ENCODE results near the gene EIF4H.
"Not testable (repeated sequence)": the region's sequence is repeated elsewhere in the genome, so short reads cannot be mapped to it uniquely, and the experiment has no call there.

EIF4H gene

GRCh38 chr7:74197449-74198124, 23.4 kb downstream of the EIF4H start:
- H3K4me3 ChIP-seq (ENCODE audit: low read depth, low read length), result no peak overlapping the region
- no peak for TF ChIP-seq CTCF (IDR thresholded peaks at IDR 0.05; ENCODE audit: low read depth, low read length, missing control alignments)
- no peak for DNase-seq (ENCODE audit: low read depth)

- H3K4me3 ChIP-seq (ENCODE audit: low read depth, low read length), result no peak overlapping the region
- TF ChIP-seq CTCF (IDR thresholded peaks at IDR 0.05; ENCODE audit: low read depth, low read length, missing control alignments), result no peak
- DNase-seq (ENCODE audit: low read depth), result no peak
These were observed 25.6 kb downstream of the EIF4H start for GRCh38 chr7:74199551-74200355.

GRCh38 chr7:74202841-74203556, 28.8 kb downstream of the EIF4H start:
- TF ChIP-seq CTCF (IDR thresholded peaks at IDR 0.05; ENCODE audit: low read depth, low read length, missing control alignments), result peak; percentile 52
- no peak overlapping the region for H3K4me3 ChIP-seq (ENCODE audit: low read depth, low read length)
- no peak for DNase-seq (ENCODE audit: low read depth)

- DNase-seq (ENCODE audit: low read depth), result no peak
- TF ChIP-seq CTCF (IDR thresholded peaks at IDR 0.05; ENCODE audit: low read depth, low read length, missing control alignments), result no peak
- H3K4me3 ChIP-seq (ENCODE audit: low read depth, low read length), result no peak overlapping the region
These were observed 29.9 kb downstream of the EIF4H start for GRCh38 chr7:74203956-74204618.

- DNase-seq (ENCODE audit: low read depth); H3K4me3 ChIP-seq (ENCODE audit: low read depth, low read length): not testable (repeated sequence)
These were observed 31.9 kb downstream of the EIF4H start for GRCh38 chr7:74206052-74206451.

- H3K4me3 ChIP-seq (ENCODE audit: low read depth, low read length), result peak overlapping the region; percentile 10; the same call in 1 of the 2 replicates
- no peak for DNase-seq (ENCODE audit: low read depth)
- peak; percentile 95 for TF ChIP-seq CTCF (IDR thresholded peaks at IDR 0.05; ENCODE audit: low read depth, low read length, missing control alignments)
These were observed 32.5 kb downstream of the EIF4H start for GRCh38 chr7:74206589-74207120.
